ENCODE measurements around the gene PYROXD2.

The PYROXD2 gene

DNA sequence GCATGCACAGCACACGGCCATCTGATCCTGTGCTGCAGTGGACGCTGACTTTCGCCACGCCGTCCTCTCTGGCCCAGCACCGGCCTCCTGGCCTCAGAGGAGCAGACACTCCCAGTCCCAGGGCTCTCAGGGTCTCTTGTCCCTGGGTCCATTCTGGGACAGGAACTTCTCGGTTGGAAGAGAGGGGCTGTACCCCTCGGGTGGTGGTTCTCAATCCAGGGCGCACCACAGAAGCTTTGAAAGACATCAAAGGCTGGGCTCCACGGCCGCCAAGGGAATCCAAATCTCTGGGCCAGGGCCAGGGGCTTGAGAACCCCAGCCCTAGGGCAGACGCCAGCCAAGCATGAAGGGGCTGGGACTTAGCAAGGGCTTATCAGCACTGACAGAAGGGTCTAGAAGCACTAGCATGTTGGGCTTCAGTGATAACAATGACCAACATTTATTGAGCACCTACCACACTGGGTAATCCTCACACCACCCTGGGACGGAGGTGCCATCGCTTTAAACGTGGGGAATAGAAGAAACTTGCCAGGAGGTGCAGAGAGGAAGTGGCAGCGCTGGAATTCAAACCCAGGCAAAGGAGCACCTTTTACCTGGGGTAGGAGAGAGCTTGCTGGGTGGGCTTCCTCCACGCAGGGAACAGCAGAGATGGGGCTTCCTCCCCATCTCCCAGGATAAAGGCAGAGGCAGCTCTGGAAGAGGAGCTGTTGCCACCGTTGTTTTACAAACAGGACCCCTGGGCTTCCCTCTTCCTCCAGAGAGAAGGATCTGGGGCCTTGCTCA is 1.8 kb upstream of the PYROXD2 start:
- in situ Hi-C loops (cut with HindIII; ENCODE audit: low sequenced_read_pairs): no loop called here

DNA sequence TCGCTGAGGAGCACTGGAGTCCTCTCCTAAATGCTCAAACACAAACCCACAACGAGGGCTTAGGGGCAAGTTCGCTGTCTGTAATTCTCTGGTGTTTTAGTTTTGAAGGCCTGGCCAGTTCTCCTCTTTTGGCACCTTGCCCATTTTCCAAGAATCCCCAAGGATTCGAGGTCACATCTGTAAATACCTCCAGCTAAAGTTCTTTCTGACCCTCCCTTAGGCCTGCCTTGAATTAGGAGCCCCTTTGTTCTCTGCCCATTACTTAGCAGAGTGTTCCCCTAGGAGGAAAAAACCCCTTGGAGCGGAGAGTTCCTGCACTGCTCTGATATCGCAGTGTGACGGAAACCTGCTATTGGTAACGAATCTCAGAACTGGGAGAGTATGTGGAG is 743 bp upstream of the PYROXD2 start:
- in situ Hi-C loops (cut with HindIII; ENCODE audit: low sequenced_read_pairs): no loop called here

DNA sequence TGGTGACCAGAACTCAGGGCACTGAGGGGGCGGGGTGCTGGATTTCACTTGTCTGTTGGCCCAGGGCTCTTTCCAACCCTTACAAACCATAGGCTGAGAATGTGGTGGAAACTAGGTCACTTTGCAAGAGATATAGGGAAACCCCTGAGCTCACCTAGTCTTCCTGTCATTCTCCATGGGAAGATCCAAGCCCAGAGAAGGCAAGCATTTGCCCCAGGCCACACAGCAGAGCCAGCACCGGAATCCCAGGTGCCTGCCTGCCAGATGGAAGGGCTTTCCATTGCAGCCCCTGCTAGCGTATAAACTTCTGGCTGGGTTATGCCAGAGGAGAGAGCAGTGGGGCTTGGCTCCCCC is 427 bp downstream of the PYROXD2 start:
- in situ Hi-C loops (cut with HindIII; ENCODE audit: low sequenced_read_pairs): no loop called here

DNA sequence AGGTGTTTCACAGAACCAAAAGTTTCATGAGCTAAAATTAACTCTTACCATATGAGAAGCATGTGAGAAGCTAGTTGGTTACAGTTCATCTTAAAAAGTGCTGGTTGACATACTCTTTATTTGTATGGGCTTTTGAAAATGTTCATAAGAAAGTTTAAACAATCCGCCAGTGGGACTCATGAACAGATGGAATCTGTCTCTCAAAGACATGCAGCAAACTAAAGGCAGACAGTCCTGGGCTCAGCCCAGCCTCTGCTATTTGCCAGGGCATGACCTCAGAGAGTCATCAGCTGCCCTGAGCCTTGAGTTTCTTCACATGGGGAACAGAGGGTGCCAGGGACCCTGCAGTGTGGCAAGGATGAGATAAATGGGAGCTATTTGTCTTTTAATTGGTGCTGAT is 3.2 kb downstream of the PYROXD2 start:
- in situ Hi-C loops (cut with HindIII; ENCODE audit: low sequenced_read_pairs): no loop called here

DNA sequence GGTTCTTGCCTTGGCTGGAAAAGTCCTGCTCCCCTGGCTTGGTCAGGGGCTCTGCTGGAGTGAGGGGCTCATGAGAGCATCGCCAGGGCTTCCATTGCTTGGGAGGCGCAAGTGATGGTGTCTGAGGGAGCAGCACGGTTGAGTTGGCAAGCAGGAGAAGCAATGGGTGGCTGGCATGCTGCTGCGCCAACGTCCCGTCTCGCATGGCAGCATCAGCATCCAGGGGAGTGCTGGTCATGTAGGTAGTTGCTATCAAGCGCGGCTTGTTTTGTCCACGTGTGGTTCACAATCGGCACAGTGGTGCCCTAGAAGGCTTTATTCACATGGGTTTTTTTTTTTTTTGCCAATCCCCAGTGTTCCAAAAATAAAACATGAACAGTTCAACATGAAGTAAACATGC is 3.8 kb downstream of the PYROXD2 start:
- in situ Hi-C loops (cut with HindIII; ENCODE audit: low sequenced_read_pairs): no loop called here

DNA sequence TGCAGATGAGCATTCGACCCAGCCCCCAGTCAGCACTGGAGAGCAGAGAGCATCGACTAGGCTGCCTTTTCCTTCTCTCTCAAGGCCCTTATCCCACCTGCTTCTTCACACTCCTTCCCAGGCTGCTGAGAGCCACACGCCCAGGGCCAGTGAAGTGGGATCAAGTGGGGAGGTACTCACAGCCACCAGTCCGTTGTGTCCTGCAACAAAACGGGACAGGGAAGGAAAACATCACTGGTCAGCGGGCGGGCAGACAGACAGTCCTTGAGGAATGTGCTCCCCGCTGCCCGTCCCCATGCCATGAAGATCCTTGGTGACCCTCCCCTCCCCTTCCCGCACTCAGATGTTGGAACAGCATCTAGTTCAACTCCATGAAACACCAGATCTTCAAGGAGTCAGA is 4.2 kb downstream of the PYROXD2 start:
- in situ Hi-C loops (cut with HindIII; ENCODE audit: low sequenced_read_pairs): no loop called here

DNA sequence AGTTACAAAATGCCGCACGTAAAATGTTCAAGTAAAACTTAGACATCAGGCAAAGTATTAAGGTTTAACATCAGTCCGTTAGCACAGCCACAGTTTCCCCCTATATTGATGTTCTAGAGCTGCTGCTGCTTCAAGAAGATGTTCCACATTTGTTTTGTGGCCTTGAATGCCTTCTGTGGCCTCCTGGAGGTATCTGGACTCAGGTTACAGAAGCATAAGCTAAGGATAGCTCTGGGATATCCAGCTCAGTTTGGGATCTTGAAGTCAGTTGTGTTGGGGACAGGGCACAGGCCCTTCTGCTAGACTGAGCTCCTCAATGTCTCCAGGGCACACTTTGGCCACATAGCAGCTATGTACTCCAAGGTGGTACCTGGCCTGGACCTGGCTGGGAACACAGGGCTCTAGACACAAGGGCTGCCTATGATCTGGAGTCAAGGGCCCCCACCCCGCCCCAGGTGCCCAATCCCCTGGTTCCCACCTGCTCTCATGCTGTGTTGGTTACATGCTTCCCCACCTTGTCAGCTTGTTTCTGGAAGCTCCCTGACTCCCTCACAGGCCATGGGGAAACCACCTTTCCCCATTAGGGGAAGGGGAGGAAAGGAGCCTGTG is 4.7 kb downstream of the PYROXD2 start:
- in situ Hi-C loops (cut with HindIII; ENCODE audit: low sequenced_read_pairs): no loop called here

DNA sequence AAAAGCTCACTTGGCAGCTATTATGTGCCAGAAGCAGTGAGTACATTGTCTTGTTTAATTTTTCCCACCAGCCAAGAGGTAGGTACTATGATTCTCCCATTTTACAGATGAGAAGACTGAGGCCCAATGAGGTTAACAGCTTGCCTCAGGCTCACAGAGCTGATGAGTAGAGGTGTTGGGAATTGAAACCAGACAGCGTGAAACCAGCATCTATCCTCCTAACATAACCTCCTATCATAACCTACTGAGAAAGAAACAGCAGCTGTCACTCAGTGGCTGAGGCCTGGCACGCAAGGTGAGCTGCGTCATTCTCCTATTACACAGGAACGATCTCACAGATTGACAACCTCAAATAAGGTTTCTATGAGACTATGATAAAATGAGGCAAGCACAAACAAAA is 6.2 kb downstream of the PYROXD2 start:
- in situ Hi-C loops (cut with HindIII; ENCODE audit: low sequenced_read_pairs): no loop called here

DNA sequence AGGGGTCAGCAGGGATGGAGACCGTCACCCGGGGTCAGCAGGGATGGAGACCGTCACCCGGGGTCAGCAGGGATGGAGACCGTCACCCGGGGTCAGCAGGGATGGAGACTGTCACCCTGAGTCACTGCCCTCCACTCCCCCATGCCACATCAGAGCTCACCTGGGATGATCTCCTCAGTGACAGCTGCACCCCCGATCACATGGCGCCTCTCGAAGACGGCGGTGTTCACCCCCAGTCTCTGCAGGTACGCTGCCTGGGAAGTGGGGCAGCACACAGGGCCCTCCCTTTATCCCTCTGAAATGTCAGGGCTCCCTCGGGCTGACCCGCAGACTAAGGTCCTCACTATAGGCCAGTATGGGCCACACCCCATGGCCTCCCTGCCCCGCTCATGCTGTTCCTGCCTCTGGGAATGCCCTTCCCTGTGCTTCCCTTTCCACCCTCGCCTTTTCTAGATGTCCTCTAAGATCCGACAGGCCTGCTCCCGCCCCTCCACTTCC is 7.2 kb downstream of the PYROXD2 start:
- in situ Hi-C loops (cut with HindIII; ENCODE audit: low sequenced_read_pairs): no loop called here

DNA sequence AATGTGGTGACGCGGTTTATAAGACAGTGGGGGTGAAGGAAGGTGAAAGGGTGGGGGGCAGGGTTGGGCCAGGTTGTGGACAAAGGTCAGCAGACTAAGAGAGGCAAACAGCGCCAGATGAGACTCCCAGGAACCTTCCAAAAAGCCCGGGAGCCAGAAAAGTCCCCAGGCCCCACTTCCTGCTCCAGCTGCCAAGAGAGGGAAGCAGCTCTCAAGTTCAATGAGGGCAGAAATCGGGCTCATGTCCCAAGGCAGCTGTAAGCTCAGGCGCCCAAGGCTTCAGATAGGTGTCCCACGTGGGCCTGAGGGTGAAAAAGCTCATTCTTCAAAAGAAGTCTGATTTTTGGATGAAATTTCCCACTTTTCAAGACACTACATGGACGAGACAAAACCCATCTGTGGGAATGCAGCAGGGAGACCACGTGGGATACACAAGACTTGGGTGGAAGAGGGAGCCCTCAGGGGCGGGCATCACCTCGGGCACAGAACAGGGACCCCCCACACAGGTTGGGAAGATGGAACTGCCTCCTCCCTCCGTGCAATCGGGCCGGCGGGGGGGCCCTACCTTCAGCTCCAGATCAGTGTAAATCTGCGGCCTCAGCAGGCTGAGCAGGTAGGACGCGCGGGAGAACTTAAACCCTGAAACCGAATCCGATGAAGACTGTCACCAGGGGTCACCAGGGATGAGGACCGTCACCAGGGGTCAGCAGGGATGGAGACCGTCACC is 7.8 kb downstream of the PYROXD2 start:
- in situ Hi-C loops (cut with HindIII; ENCODE audit: low sequenced_read_pairs): no loop called here

DNA sequence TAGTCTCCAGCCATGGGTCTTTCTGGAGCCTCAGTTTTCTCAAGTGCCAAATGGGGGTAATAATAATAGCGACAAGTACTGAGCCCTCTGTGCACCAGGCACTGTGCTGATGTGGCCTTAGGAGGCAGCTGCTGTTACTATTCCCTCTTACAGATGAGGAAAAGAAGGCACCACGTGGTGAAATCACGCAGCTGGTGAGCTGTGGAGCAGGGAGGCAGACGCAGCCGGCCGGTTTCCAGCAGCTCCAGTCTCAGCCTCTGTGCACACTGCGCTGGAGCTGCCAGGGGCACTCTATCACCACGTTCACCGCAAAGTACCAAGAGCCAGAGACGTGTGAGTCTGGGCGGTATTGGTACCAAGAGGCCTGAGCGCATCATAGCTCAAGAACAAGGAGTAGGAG is 9.6 kb downstream of the PYROXD2 start:
- in situ Hi-C loops (cut with HindIII; ENCODE audit: low sequenced_read_pairs): no loop called here

DNA sequence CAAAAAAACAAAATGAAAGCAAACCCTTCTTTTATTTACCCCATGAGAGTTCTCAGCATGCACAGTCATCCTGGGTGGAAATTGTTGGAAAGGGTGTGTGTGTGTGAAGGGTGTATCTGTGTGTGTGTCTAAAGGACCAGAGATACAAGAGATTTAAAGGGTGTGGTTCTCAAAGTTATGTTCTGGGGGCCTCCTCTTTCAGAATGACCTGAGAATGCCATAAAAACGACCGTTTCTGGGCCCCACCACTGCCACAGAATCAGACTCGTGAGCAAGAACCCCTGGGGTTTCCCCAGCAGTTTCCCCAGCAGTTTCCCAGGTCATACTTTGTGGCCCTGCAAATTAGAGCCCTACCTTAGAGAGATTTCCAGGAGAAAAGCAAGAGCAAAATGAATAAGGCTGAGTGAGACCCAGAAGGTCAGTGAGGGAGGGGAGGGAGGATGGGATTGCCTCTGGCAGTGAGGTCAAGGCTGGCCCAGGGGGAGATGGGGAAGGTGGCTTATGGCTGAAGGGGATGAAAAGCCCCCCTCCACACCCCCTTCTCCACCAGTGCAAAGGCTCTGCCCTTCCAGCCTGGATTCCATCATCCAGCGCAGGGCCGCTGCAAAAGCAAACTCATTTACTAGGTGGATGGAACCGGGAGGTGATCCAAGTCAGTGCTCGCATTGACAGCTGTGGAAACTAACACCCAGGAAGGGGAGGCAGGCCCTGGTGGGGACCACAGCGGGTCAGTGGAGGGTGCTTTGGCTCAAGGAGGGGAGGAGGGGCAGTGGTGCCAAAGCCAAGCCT is 10.2 kb downstream of the PYROXD2 start:
- in situ Hi-C loops (cut with HindIII; ENCODE audit: low sequenced_read_pairs): no loop called here

DNA sequence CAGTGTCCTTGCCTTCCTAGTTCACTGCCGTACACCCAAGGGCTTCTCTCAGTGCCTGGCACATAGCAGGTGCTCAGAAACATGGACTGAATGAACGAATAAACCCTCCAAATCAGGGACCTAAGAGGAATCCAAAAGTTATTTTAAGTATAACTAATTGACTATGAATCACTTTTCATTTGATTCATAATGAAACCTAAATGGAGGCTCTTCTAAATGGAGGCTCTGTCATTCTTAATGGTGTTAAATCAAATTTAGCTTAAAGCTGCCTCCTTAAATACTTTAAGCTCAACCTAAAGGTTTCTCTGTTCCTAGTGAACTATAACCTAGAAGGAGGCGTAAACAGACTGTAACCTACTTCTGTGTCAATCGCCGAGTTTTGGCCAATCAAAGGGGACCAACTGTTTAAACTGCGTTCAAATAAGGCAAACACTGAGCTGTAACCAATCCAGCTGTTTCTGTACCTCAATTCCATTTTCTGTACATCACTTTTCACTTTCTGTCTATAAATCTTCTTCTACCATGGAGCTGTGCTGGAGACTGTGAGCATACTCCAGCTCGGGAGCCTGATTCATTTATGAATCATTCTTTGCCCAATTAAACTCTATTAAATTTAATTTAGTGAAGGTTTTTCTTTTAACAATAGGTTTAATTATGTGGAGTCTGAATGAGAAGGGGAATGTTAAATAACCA is 11.0 kb downstream of the PYROXD2 start:
- in situ Hi-C loops (cut with HindIII; ENCODE audit: low sequenced_read_pairs): no loop called here

DNA sequence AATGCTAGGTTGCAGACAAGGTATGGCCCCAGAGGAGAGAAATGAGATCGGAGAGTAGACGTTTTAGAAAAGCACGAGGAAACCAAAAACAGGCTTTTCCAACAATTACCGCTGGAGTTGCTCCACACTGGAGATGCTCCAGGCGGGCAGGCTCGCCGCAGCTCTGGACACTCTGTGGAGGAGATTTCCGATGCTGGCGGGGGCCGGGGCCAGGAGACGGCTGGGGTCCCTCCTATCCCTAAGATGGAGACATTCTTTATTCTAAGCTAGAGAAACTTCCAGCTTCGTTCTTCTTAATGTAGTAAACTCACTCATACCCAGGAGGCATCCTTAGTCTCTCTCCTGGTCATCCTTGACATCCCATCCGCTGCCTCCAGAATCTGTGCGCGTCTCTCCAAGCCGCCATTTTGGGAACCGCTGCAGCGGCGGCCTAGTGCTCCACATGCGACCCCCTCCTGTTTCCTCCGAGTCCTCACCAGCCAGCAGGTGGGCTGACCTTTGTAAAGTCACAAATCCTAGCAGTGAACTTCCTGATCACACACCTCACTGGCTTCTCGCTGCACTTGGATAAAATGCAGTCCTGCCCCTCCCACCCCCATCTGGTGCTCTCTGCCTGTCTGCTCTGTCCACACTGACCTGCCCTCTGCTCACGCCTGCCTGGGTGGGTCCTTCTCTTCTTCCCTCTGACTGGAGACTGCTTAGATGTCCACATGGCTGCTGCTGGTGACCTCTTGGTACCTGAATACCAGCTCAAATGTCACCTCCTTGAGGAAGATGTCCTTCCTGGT is 11.9 kb downstream of the PYROXD2 start:
- in situ Hi-C loops (cut with HindIII; ENCODE audit: low sequenced_read_pairs): no loop called here

DNA sequence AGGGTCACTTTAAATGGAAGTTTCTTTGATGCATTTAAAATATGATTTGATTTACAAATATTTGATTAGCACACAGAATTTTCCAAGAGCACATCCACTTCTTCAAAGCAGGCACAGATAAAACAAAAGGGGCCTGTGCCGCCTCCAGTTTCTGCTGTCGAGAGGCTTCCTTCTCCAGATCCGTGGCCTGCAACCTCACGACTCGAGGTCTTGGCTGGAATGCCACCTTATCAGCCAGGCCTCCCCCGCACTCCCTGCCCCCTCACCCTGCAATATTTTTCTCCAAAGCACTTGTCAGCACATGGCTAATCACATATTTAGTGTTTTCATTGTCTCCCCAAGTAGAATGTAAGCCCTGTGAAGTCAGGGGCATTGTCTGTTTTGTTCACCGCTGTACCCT is 12.5 kb downstream of the PYROXD2 start:
- in situ Hi-C loops (cut with HindIII; ENCODE audit: low sequenced_read_pairs): no loop called here

DNA sequence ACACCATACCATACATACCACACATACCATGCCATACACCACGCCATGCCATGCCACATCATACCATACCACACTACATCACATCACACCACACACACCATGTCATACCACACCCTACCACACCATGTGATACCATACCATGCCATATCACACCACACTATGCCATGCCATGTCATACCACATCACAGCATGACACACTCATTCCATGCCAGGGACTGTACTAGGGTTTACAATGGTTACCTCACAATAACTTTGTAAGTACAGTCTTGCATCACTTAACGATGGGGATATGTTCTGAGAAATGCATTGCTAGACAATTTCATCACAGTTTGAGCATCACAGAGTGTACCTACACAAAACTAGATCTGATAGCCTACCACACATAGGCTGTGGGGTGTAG is 14.5 kb downstream of the PYROXD2 start:
- in situ Hi-C loops (cut with HindIII; ENCODE audit: low sequenced_read_pairs): no loop called here

DNA sequence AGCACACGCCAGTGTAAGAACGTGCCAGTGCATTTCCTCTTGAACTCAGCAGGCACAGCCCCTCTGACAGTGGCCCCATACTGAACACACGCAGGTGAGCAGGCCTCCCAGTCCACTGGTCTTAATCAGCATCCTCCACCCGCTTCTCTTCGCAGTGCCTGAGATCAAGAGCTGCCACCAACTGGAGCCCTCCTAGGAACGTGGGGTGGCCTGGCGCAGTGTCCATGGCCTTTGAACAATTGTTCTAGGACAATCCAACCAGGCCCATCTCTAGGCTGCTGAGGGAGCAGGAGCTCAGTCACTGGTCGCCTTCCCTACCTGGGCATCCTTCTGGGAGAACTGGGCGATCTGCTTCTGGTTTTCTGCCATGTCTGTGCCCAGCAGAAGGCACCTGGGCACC is 15.2 kb downstream of the PYROXD2 start:
- in situ Hi-C loops (cut with HindIII; ENCODE audit: low sequenced_read_pairs): no loop called here

DNA sequence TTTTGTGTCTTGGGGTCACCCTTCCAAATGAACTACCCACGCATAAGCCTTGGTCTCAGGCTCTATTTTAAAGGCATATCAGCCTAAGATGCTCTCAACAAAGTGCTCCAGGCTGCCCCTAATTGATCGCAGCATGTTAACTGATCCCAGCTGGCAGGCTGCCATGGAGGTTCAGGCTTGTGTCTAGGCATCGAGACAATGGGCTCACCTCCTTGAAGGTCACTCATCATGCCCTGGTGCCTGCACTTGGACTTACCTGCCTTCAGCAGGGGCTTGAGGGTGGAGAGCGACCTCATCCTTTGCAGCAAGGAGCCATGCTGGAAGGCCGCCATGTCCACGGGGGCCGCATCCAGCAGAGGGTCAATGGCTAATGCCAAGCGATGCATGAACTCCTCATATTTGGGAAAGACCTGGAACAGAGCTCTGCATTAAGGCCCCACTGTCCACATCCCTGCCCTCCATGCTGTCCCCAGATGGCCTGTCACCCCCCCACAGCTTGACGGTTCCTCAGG is 17.8 kb downstream of the PYROXD2 start:
- in situ Hi-C loops (cut with HindIII; ENCODE audit: low sequenced_read_pairs): no loop called here
